GM15510 (cell line): ENCODE data around the gene DCAF8L1.

Experiments
- POLR2A ChIP-seq: IDR thresholded peaks from 3 replicates; pipeline ENCODE4 v1.6.1; 2011; ENCODE audit warnings: borderline replicate concordance; ENCODE audit not compliant: insufficient read length; ENCODE audit errors: extremely low read depth

DCAF8L1 gene

DNA sequence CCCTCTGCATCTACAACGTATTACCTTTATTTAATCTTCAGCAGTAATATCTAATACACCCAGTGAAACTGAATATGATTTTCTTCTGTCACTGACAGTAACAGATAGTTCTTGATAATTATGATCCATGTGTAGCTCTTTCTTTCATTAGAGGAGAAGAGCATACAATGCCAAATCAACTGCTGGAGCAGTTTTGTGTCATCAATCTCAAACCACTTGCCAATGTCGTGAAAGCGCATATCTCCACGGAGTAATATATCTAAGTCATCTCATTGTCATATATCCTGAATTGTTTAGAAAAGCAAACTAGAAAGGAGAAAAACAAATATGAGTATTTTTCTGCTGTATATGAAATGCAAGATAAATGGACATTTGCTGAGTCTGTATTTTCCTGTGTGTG lies 47.9 kb downstream of the DCAF8L1 start:
- no peak for TF ChIP-seq POLR2A
